UCSD-AML1 (cell line): ENCODE results near the gene MNX1.

Source experiments
- DNase-seq: peaks from one replicate; lab custom pipeline; 2025; ENCODE audit not compliant: unreplicated experiment; lab: John Stamatoyannopoulos, UW

The MNX1 gene

GRCh38 chr7:157033483-157034473 lies 23.3 kb upstream of the MNX1 start:
- no peak for DNase-seq

- DNase-seq, result no peak
Observed at GRCh38 chr7:157032644-157033482, 22.4 kb upstream of the MNX1 start.

- DNase-seq, result no peak
Observed at GRCh38 chr7:157032128-157032527, 21.7 kb upstream of the MNX1 start.

- DNase-seq, result no peak
Observed at GRCh38 chr7:157028199-157028903, 17.9 kb upstream of the MNX1 start.

- no peak for DNase-seq
Observed at GRCh38 chr7:157027568-157028198, 17.2 kb upstream of the MNX1 start.

- no peak for DNase-seq
Observed at GRCh38 chr7:157024716-157025115, 14.3 kb upstream of the MNX1 start.

GRCh38 chr7:157023589-157023905 lies 13.1 kb upstream of the MNX1 start:
- DNase-seq, result no peak

- DNase-seq, result no peak
Observed at GRCh38 chr7:157022681-157023588, 12.5 kb upstream of the MNX1 start.

GRCh38 chr7:157021871-157022680 lies 11.6 kb upstream of the MNX1 start:
- DNase-seq, result no peak

- DNase-seq, result no peak
Observed at GRCh38 chr7:157021071-157021870, 10.8 kb upstream of the MNX1 start.

GRCh38 chr7:157020514-157021070 lies 10.1 kb upstream of the MNX1 start:
- DNase-seq, result no peak

GRCh38 chr7:157019718-157020451 lies 9.4 kb upstream of the MNX1 start:
- DNase-seq, result no peak

GRCh38 chr7:157018997-157019608 lies 8.6 kb upstream of the MNX1 start:
- no peak for DNase-seq

GRCh38 chr7:157018328-157018996 lies 8.0 kb upstream of the MNX1 start:
- DNase-seq, result no peak

GRCh38 chr7:157017603-157018327 lies 7.3 kb upstream of the MNX1 start:
- DNase-seq, result no peak

GRCh38 chr7:157017149-157017548 lies 6.7 kb upstream of the MNX1 start:
- DNase-seq, result no peak
